Nephron progenitor cell (in vitro differentiated cells): ENCODE results near the gene GTSE1.

Experiments used
- DNase-seq: peaks from one replicate; pipeline ENCODE4 v3.0.0; 2021
- H3K27ac Mint-ChIP-seq: 2 replicates; pipeline ENCODE4 v1.8.0; 2021; ENCODE audit warnings: mild to moderate bottlenecking, moderate library complexity, mixed read lengths
- H3K27me3 Mint-ChIP-seq: 2 replicates; pipeline ENCODE4 v1.8.0; 2021; ENCODE audit warnings: mild to moderate bottlenecking, low read depth, mixed read lengths; ENCODE audit not compliant: poor library complexity
- H3K36me3 Mint-ChIP-seq: 2 replicates; pipeline ENCODE4 v1.8.0; 2021; ENCODE audit warnings: low read depth, mixed read lengths
- H3K4me1 Mint-ChIP-seq: 2 replicates; pipeline ENCODE4 v1.8.0; 2021; ENCODE audit warnings: mixed read lengths
- H3K4me3 Mint-ChIP-seq: 2 replicates; pipeline ENCODE4 v1.8.0; 2021; ENCODE audit warnings: mild to moderate bottlenecking, moderate library complexity, mixed read lengths
- H3K9me3 Mint-ChIP-seq: 2 replicates; pipeline ENCODE4 v1.8.0; 2021; ENCODE audit warnings: mild to moderate bottlenecking, moderate library complexity, mixed read lengths
- TF ChIP-seq, protein P1 (sequence below): fragments of 200-600 bp; sonication (generic); IDR thresholded peaks from 2 replicates; pipeline ENCODE4 v1.5.0; 2021; ENCODE audit warnings: antibody characterized with exemption

Gene GTSE1

DNA sequence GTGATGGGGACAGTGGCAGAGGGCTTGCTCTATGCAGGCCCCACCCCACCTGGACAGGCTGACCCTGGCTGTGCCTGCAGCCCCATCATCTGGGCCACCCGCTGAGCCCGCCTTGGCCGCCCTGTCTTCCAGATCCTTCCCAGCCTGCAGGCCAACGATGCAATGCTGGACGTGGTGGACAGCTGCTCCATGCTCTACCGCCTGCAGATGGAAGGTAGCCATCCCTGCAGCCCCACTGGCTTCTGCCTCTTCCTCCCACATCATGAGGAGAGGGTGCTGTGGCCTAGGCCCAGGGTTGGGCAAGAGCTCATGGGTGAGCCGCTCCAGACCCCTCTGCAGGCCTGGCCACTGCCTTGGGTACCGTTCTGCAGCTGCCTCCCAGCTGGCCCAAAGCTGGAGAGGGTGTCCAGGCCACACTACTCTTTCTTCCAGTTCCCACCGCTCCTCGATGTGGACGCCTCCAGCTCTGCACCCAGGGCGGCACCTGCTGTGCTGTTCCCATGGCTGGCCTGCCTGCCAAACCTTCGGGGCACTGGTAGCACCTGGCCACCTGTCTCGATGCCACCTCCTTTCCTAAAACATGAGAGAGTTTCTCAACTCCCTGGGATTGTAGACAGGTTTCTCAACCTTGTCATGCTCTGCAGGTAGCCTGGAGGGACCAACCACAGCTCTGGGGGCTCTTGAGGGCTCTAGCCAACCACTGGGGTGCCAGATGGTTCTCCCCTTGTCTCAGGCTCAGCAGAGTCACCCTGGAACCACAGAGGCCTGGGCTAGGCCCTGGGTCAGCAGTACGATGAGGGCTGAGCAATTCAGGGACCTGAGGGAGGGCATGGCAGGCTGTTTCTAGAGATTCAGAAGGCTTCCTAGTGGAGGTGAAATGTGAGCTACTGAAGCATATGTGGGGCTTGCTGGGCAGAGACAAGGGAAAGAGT lies 9.5 kb upstream of the GTSE1 start:
- Mint-ChIP-seq H3K4me3 (no peak overlapping the region), H3K36me3 (peaks cover 29% of the 10 kb centered on the region), H3K27me3 (peaks cover under 1% of the 10 kb centered on the region), H3K9me3 (no peaks in the 10 kb centered on the region), H3K4me1 (peaks cover 6% of the 10 kb centered on the region), H3K27ac (peak overlapping the region; percentile 60)
- DNase-seq = no peak
- TF ChIP-seq, protein P1, sequence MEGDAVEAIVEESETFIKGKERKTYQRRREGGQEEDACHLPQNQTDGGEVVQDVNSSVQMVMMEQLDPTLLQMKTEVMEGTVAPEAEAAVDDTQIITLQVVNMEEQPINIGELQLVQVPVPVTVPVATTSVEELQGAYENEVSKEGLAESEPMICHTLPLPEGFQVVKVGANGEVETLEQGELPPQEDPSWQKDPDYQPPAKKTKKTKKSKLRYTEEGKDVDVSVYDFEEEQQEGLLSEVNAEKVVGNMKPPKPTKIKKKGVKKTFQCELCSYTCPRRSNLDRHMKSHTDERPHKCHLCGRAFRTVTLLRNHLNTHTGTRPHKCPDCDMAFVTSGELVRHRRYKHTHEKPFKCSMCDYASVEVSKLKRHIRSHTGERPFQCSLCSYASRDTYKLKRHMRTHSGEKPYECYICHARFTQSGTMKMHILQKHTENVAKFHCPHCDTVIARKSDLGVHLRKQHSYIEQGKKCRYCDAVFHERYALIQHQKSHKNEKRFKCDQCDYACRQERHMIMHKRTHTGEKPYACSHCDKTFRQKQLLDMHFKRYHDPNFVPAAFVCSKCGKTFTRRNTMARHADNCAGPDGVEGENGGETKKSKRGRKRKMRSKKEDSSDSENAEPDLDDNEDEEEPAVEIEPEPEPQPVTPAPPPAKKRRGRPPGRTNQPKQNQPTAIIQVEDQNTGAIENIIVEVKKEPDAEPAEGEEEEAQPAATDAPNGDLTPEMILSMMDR = no peak

DNA sequence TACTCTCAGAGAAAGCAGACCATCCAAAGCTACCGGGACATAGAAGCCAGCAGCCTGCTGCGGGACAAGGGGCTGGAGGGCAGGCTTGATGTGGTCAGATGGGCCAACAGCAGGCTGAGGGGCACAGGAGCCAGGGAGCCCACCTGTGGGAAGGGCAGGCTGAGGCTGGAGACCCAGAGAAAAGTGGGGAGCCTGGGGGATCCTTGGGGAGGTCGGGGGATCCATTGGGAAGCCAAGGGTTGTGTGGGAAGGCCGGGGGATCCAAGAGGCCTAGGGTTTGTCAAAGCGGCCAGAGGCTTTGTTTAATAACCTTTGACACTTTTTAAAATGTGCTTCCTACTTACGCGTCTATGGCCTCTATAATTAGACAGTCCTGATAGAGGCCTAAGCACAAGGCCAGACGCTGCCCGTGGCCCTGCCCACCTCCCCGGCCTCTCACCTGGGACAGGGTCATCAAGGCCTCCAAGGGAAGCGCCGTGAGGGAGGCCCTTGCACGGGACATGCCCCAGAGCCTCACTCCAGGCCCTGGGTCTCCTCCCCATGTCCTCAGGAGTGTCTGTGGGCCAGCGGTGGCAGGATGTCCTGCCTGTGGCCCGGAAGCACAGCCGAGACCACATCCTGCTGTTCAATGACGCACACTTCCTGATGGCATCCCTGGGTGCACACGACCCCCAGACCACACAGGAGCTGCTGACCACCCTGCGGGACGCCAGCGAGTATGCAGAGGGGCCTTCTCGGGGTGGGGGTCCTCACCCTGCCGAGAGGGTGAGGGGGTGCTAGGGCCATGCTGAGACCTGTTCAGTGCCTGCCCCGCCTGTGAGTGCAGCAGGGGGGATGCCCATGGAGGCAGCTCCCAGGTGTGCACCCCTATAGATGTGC lies 8.6 kb upstream of the GTSE1 start:
- Mint-ChIP-seq H3K27ac (peak overlapping the region; percentile 60), H3K36me3 (peaks cover 38% of the 10 kb centered on the region), H3K27me3 (no peaks in the 10 kb centered on the region), H3K4me3 (no peak overlapping the region), H3K4me1 (peaks cover 9% of the 10 kb centered on the region), H3K9me3 (no peaks in the 10 kb centered on the region)
- TF ChIP-seq, protein P1 = no peak
- DNase-seq = no peak

DNA sequence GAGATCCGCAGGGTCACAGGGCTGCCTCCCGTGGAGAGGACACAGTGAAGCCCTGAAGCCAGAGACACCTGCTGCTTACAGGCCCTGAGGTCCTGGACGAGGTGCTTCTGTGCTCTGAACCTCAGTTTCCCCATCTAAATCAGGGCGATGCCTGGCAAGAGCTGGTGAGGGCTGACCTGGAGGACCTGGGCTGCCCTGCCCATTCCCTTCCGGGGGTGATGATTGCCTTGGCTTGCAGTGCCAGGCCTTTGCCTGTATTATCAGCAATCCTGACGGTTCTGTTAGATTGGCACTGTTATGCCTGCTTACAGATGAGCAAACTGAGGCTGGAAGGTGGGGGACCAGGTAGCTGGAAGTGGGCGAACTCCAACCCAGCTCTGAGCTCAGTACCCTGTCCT lies 7.8 kb upstream of the GTSE1 start:
- peaks cover 40% of the 10 kb centered on the region for H3K36me3 Mint-ChIP-seq
- no peak for DNase-seq
- no peak overlapping the region for H3K27ac Mint-ChIP-seq
- H3K4me1 Mint-ChIP-seq = peaks cover 16% of the 10 kb centered on the region
- H3K9me3 Mint-ChIP-seq = no peaks in the 10 kb centered on the region
- no peaks in the 10 kb centered on the region for H3K27me3 Mint-ChIP-seq
- H3K4me3 Mint-ChIP-seq = no peak overlapping the region
- TF ChIP-seq, protein P1 = no peak

DNA sequence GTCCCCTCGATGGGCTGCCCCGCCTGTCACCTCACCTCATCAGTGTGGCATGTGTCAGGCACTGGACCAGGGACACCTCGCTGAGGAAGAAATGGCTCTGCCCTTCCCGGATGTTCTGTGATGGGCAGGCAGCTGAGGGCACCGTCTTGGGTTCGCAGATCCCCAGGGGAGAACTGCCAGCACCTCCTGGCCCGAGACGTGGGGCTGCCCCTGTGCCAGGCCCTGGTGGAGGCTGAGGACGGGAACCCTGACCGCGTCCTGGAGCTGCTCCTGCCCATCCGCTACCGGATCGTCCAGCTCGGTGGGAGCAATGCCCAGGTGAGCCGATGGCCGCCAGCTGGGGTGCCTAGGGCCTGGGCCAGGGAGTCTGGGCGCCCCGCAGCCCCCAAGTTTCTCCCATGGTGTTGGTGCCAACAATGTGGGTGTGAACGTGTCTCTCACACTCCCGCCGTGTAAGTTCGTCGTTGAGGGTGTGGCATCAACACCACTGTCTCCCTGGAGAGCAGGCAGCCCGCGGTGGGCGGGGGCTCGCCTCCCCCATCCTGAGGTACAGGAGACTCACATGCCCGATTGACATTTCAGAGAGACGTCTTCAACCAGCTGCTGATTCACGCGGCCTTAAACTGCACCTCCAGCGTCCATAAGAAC lies 7.3 kb upstream of the GTSE1 start:
- TF ChIP-seq, protein P1 = no peak
- Mint-ChIP-seq H3K4me1 (peaks cover 16% of the 10 kb centered on the region), H3K9me3 (no peaks in the 10 kb centered on the region), H3K27ac (no peak overlapping the region), H3K4me3 (no peak overlapping the region), H3K36me3 (peaks cover 34% of the 10 kb centered on the region), H3K27me3 (no peaks in the 10 kb centered on the region)
- no peak for DNase-seq

DNA sequence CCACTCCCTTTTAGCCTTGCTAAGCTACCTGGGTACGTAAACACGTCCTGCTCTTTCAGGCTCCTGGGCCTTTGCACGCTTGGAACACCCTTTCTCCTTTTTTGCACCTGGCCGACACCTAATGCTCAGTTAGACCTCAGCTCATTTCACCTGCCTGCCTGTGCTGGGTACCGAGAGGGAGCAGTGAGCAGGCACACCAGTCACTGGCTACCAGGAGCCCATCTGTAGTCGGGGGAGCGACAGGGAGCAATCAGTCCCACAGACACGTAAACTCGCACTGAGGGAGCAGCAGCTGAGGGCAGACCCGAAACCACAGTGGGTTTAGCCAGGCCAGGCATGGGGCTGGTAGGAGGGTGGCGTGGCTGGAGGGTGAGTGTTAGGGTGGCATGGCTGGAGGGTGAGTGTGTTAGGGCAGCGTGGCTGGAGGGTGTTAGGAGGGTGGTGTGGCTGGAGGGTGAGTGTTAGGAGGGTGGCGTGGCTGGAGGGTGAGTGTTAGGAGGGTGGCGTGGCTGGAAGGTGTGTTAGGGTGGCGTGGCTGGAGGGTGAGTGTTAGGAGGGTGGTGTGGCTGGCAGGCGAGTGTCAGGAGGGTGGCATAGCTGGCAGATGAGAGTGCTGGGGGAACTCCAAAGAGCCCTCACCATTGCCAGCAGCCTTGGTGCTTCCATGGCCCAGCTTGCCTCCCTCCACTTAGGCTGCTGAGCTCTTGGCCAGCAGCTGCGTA lies 6.4 kb upstream of the GTSE1 start:
- Mint-ChIP-seq H3K4me1 (peaks cover 21% of the 10 kb centered on the region), H3K27ac (no peak overlapping the region), H3K36me3 (peaks cover 29% of the 10 kb centered on the region), H3K9me3 (no peaks in the 10 kb centered on the region), H3K27me3 (no peaks in the 10 kb centered on the region), H3K4me3 (no peak overlapping the region)
- TF ChIP-seq, protein P1 = no peak
- no peak for DNase-seq
